CD4-positive, alpha-beta T cell treated with Interleukin-4 for 1 hour (primary cell): Measurements from ENCODE around the gene ABCD1.
"Not testable (repeated sequence)": the region's sequence is repeated elsewhere in the genome, so short reads cannot be mapped to it uniquely, and the experiment has no call there.

Experiments used
- DNase-seq, 2 donors: peaks; one replicate each; pipeline ENCODE4 v3.0.0-alpha.2; 2020 to 2022

The ABCD1 gene

DNA sequence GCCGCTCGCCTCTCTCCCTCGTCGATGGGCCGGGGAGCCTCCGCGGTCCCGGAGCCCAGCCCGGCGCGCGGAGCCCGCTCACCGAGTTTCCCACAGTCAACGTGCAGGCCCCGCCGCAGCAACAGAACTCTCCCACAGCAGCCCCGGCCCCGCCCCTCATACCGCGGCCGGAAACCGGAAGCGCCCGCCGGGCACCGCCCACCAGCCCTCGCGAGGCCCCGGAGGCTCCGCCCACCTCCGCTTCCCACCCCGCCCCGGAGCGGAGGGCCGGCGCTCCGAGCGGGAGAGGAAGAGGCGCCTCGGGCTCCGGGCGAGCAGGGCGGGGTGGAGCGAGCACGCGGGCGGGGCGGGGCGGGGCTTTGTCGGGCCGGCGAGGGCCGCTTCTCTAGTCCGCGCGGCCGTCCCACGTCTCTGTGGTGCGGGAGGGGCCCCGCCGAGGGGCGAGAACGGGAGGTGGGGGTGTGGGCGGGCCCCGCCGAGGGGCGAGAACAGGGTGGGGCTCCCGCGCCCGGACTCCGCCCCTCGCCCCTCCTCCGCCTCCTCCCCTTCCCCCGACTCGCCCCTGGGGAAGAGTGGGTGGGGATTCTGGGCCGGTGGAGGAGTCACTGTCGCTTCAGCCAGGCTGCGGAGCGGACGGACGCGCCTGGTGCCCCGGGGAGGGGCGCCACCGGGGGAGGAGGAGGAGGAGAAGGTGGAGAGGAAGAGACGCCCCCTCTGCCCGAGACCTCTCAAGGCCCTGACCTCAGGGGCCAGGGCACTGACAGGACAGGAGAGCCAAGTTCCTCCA is at the start of gene ABCD1, which contains the start of gene BCAP31:
TSS of gene ABCD1 (plus strand) at position 605 of the 787 bp plus-strand sequence. CDS start 411 bp downstream, outside the sequence.
TSS of gene BCAP31 (minus strand) at position 136 of the 787 bp plus-strand sequence. CDS start 1,143 bp downstream, outside the sequence.
- peak; percentile 90 to 91 for DNase-seq

DNA sequence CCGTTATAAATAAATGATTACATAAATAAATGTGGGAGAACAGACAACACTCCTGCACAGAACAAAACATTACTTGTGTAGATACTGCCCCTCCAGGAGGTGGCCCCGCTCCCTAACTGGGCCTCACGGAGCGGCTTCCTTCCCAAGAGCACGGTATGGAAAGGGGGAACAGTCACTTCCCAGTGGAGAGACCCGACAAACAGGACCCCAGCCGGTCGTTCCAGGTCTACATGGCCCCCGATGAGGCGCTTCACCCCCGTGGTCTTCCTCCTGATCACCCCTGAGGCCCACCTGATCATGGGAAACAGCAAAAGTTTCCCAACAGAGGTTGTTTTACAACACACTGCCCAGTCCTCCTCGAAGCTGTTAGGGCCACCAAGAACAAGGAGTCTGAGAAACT is 43.5 kb upstream of the ABCD1 start:
- DNase-seq: no peak

- DNase-seq: not testable (repeated sequence)
Measured at GRCh38 chrX:153683486-153683885, 41.2 kb upstream of the ABCD1 start.

GRCh38 chrX:153684467-153685155 is 40.0 kb upstream of the ABCD1 start:
- no peak for DNase-seq

DNA sequence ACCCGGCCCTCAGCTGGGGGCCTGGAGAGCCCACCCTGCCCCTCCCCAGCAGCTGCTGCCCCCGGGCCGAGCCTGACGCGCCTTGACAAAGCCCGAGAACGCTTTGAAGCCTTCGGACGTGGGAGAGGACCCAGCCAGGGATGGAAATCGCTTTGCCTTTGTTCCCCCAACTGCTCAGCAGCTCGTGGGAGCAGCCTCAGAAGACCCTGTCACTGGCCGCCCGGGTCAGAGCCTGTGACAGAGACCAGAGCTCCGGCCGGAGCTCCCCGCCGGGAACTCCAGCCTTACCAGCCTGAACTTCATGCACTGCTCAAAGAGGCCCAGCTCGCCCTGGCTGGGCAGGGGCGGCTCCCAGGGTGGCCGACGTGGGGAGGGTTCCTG is 39.5 kb upstream of the ABCD1 start:
- no peak for DNase-seq

DNA sequence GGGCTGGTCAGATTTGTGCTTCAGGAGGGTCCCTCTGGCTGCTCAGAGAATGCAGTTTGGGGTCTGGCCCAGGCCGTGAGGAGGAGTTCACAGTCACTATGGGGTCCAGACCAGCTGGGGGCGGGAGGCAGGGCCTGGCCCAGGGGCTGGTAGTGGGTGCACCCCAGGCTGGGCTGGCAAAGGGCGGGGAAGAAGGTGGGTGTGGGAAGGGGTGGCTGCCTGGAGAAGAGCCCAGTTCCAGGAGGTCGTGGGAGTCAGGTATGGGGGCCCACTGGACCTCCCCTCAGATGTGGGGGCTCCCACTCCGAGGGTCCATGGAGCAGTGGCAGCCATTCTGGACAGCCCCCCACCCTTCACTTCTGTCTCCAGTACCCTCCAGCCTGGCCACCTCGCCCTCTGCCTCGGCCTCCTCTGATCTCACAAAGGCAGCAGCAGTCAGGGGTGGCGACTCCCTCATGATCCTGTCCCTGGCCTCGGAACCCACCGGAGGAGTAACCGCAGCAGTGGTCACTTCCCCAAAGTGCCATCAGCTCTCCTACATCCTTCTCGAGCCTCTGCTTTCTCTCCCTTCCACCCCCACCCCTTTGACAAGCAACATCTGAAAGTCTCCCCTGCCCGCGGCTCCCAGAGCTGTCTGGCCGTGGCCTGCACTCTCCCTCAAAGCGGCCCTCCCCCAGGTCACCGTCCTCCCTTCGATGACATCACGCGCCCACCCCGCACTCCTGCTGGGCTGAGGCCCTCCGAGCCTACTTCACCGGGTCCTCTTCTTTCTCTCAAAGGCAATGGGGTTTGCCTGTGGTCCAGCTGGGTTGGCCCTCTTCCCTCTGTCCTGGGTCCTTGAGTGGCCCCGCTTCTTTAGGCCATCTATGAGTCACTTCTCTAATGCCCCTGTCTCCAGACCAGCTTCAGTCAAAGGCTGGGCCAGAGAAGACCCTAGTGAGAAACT is 38.6 kb upstream of the ABCD1 start:
- DNase-seq: no peak

DNA sequence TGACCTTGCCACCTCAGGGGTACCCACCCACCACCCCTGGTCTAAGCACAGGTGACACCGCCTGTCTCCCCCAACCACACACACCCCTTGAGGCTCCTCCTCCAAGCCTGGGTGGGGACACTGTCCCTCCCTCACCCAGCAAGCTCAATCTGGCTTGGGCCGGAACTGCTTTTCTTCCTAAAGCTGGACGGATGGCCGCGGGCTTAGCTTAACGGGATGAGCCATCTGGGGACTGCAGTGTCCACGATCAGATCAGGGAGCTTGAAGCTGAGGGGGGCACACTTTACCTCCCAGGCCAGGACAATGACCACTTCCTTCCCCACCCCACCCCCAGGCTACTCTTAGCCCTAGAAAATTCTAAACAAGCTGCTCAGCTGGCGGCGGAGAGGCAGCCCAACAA is 37.9 kb upstream of the ABCD1 start:
- DNase-seq: no peak

- peak; percentile 45 to 49 for DNase-seq
Measured at GRCh38 chrX:153687121-153688039, 37.3 kb upstream of the ABCD1 start, which contains the start of gene SLC6A8. Gene SLC6A8, plus strand, starts transcription at chrX:153687926. Its CDS starts 649 bp downstream, at chrX:153688575.

GRCh38 chrX:153688071-153688470 is 36.6 kb upstream of the ABCD1 start:
- no peak for DNase-seq

DNA sequence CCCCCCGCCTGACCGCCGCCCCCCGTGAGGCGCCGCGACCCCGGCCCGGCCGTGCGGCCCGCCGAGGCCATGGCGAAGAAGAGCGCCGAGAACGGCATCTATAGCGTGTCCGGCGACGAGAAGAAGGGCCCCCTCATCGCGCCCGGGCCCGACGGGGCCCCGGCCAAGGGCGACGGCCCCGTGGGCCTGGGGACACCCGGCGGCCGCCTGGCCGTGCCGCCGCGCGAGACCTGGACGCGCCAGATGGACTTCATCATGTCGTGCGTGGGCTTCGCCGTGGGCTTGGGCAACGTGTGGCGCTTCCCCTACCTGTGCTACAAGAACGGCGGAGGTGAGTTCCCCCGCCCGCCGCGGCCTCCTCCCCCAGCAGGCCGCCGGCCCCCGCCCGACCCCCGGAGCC is 36.1 kb upstream of the ABCD1 start:
- DNase-seq: no peak

GRCh38 chrX:153688911-153689590 is 35.6 kb upstream of the ABCD1 start:
- DNase-seq: no peak

- DNase-seq: no peak
Measured at GRCh38 chrX:153689654-153690465, 34.8 kb upstream of the ABCD1 start.

GRCh38 chrX:153690466-153690865 is 34.2 kb upstream of the ABCD1 start:
- DNase-seq: no peak

DNA sequence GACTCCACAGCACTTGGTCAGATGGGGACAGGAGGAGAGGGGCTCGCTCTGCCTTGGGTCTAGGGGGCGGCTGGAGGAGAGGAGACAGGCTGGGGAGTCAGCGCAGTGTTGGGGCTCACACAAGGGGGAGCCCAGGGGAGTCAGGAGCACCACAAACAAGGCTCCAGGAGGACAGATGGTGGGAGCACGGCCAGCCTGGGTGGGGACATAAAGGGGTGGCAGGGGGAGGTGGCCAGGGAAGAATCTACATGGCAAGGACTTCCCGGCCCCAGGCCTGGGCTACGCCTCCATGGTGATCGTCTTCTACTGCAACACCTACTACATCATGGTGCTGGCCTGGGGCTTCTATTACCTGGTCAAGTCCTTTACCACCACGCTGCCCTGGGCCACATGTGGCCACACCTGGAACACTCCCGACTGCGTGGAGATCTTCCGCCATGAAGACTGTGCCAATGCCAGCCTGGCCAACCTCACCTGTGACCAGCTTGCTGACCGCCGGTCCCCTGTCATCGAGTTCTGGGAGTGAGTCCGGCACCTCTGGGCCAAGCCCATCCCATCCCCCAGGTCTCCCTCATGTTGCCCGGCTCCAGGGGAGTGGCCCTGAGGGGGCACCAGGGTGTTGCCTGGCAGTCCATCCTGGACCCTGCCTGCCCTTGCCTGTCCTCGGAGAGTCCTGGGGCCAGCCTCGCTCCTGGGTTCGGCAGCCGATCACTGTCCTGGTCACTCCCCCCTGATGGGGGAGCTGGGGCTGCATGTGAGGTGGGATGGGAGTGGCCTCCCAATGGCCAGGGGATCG is 33.4 kb upstream of the ABCD1 start:
- not testable (repeated sequence) for DNase-seq

- DNase-seq: no peak
Measured at GRCh38 chrX:153692003-153692402, 32.7 kb upstream of the ABCD1 start.

GRCh38 chrX:153692611-153693156 is 32.0 kb upstream of the ABCD1 start:
- DNase-seq: no peak

DNA sequence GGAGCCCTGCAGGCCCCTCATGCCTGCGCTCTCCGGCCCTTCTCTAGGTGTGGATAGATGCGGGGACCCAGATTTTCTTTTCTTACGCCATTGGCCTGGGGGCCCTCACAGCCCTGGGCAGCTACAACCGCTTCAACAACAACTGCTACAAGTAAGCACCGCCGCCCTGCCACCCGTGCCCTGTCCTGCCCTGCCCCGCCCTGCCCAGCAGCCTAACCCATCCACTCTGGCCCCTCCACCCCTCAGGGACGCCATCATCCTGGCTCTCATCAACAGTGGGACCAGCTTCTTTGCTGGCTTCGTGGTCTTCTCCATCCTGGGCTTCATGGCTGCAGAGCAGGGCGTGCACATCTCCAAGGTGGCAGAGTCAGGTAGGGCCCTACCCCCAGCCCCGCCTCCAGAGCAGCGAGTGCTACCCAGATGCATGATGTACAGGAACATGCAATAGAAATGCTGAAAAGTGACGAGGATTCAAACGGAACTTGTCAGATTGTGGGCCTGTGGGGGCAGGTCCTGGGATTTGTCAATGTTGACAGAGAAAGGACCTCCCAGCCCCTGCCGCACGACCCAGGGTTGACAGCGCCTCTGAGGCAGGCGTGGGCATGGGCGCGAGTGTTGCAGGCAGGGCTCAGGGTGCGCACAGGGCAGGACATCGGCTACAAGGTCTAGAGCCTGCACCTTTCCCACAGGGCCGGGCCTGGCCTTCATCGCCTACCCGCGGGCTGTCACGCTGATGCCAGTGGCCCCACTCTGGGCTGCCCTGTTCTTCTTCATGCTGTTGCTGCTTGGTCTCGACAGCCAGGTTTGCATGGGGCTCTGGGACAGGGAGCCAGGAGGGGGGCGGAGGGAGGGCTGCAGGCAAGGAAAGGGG is 31.2 kb upstream of the ABCD1 start:
- DNase-seq: no peak

GRCh38 chrX:153694256-153694655 is 30.4 kb upstream of the ABCD1 start:
- not testable (repeated sequence) for DNase-seq
